H9 (cell line): ENCODE measurements around the gene GALNT4. TPM values are rescaled to one million over a fixed set of nuclear protein-coding genes. Genes with fewer than 3 reads are reported as not detected.

Source experiments
- DNase-seq: peaks from one replicate; pipeline ENCODE4 v3.0.0-alpha.2; 2017
- H2AFZ ChIP-seq: one replicate; pipeline ENCODE4 v1.6.1; 2013; ENCODE audit warnings: mild to moderate bottlenecking, low read length, control low read depth, moderate library complexity
- H2AK5ac ChIP-seq: 2 replicates; pipeline ENCODE4 v1.6.1; 2013; ENCODE audit warnings: low read length, control low read depth, mixed read lengths; ENCODE audit not compliant: insufficient read length
- H2BK120ac ChIP-seq: one replicate; pipeline ENCODE4 v1.6.1; 2013; ENCODE audit warnings: low read depth, mild to moderate bottlenecking, low read length, control low read depth, inconsistent platforms; ENCODE audit not compliant: poor library complexity, severe bottlenecking
- H2BK12ac ChIP-seq: 2 replicates; pipeline ENCODE4 v1.6.1; 2013; ENCODE audit warnings: low read length, control low read depth, mixed read lengths, low read depth; ENCODE audit not compliant: insufficient read length
- H2BK15ac ChIP-seq: 2 replicates; pipeline ENCODE4 v1.6.1; 2013; ENCODE audit warnings: low read depth, low read length, control low read depth
- H2BK20ac ChIP-seq: one replicate; pipeline ENCODE4 v1.6.1; 2013; ENCODE audit warnings: low read depth, mild to moderate bottlenecking, low read length, control low read depth, inconsistent platforms; ENCODE audit not compliant: poor library complexity, severe bottlenecking
- H2BK5ac ChIP-seq: 2 replicates; pipeline ENCODE4 v1.6.1; 2013; ENCODE audit warnings: low read length, control low read depth, mixed read lengths; ENCODE audit not compliant: insufficient read length
- H3K14ac ChIP-seq: 2 replicates; pipeline ENCODE4 v1.6.1; 2013; ENCODE audit warnings: low read length, control low read depth; ENCODE audit not compliant: insufficient read depth
- H3K18ac ChIP-seq: 2 replicates; pipeline ENCODE4 v1.6.1; 2013; ENCODE audit warnings: low read depth, mild to moderate bottlenecking, mixed read lengths, low read length, control low read depth; ENCODE audit not compliant: insufficient read length
- H3K23ac ChIP-seq: 2 replicates; pipeline ENCODE4 v1.6.1; 2013; ENCODE audit warnings: low read length, control low read depth, mixed read lengths, low read depth; ENCODE audit not compliant: insufficient read length
- H3K23me2 ChIP-seq: 2 replicates; pipeline ENCODE4 v1.6.1; 2013; ENCODE audit warnings: low read depth, mild to moderate bottlenecking, mixed read lengths, low read length, control low read depth; ENCODE audit not compliant: insufficient read length, poor library complexity, severe bottlenecking
- H3K27ac ChIP-seq: 2 replicates; pipeline ENCODE4 v1.5.1; 2013; ENCODE audit warnings: low read length, control low read depth, mixed read lengths, low read depth; ENCODE audit not compliant: insufficient read length
- H3K27me3 ChIP-seq: 2 replicates; pipeline ENCODE4 v1.6.1; 2013; ENCODE audit warnings: low read length, control low read depth, inconsistent platforms; ENCODE audit not compliant: insufficient read depth
- H3K4ac ChIP-seq: 2 replicates; pipeline ENCODE4 v1.6.1; 2013; ENCODE audit warnings: low read depth, mild to moderate bottlenecking, control low read depth, inconsistent platforms, low read length, moderate library complexity
- H3K4me1 ChIP-seq: 2 replicates; pipeline ENCODE4 v1.6.1; 2013; ENCODE audit warnings: low read length, control low read depth, inconsistent platforms; ENCODE audit not compliant: insufficient read depth
- H3K4me2 ChIP-seq: 2 replicates; pipeline ENCODE4 v1.6.1; 2013; ENCODE audit warnings: low read length, control low read depth, mixed read lengths; ENCODE audit not compliant: insufficient read length, insufficient read depth
- H3K56ac ChIP-seq: 2 replicates; pipeline ENCODE4 v1.6.1; 2013; ENCODE audit warnings: low read depth, mild to moderate bottlenecking, mixed read lengths, low read length, control low read depth; ENCODE audit not compliant: insufficient read length
- H3K79me1 ChIP-seq: 2 replicates; pipeline ENCODE4 v1.6.1; 2013; ENCODE audit warnings: low read depth, mild to moderate bottlenecking, moderate library complexity, low read length, control low read depth, inconsistent platforms; ENCODE audit not compliant: insufficient read depth, poor library complexity, severe bottlenecking
- H3K79me2 ChIP-seq: 2 replicates; pipeline ENCODE4 v1.6.1; 2013; ENCODE audit warnings: low read length, control low read depth, inconsistent platforms; ENCODE audit not compliant: insufficient read depth
- H3K9ac ChIP-seq: 2 replicates; pipeline ENCODE4 v1.6.1; 2013; ENCODE audit warnings: low read length, control low read depth, mixed read lengths; ENCODE audit not compliant: insufficient read length; ENCODE audit errors: extremely low read depth
- H3K9me3 ChIP-seq: one replicate; pipeline ENCODE4 v1.6.1; 2013; ENCODE audit warnings: low read depth, low read length, inconsistent platforms; ENCODE audit not compliant: control insufficient read depth
- H3T11ph ChIP-seq: one replicate; pipeline ENCODE4 v1.6.1; 2013; ENCODE audit warnings: mild to moderate bottlenecking, low read length, control low read depth, inconsistent platforms
- H4K20me1 ChIP-seq: one replicate; pipeline ENCODE4 v1.6.1; 2013; ENCODE audit not compliant: control insufficient read depth, insufficient read length, insufficient read depth
- H4K5ac ChIP-seq: 2 replicates; pipeline ENCODE4 v1.6.1; 2013; ENCODE audit warnings: low read depth, mild to moderate bottlenecking, mixed read lengths, low read length, control low read depth; ENCODE audit not compliant: insufficient read length
- H4K8ac ChIP-seq: replicated peaks from 2 replicates; pipeline ENCODE4 v1.6.1; 2013; ENCODE audit warnings: low read length, control low read depth, mixed read lengths, low read depth; ENCODE audit not compliant: insufficient read length
- H4K91ac ChIP-seq: 2 replicates; pipeline ENCODE4 v1.6.1; 2013; ENCODE audit warnings: low read depth, mild to moderate bottlenecking, moderate library complexity, mixed read lengths, low read length, control low read depth; ENCODE audit not compliant: insufficient read length
- H3K27ac Mint-ChIP-seq, 3 experiments: 2 replicates in 2 of 3; 3 replicates in 1 of 3; pipeline ENCODE4 v1.8.0; 2020 to 2021; ENCODE audit warnings: mixed read lengths in 3 of 3, mild to moderate bottlenecking in 1 of 3, moderate library complexity in 1 of 3
- H3K27me3 Mint-ChIP-seq: 2 replicates; pipeline ENCODE4 v1.8.0; 2021; ENCODE audit warnings: low read depth, mild to moderate bottlenecking, moderate library complexity, mixed read lengths
- H3K36me3 Mint-ChIP-seq, 3 experiments: 2 replicates in 2 of 3; 3 replicates in 1 of 3; pipeline ENCODE4 v1.8.0; 2020 to 2021; ENCODE audit warnings: low read depth in 3 of 3, mixed read lengths in 3 of 3; ENCODE audit not compliant: insufficient read depth in 1 of 3
- H3K4me1 Mint-ChIP-seq, 2 experiments: 2 replicates each; pipeline ENCODE4 v1.8.0; 2020; ENCODE audit warnings: mixed read lengths in 2 of 2
- H3K4me3 Mint-ChIP-seq, 2 experiments: 2 replicates in 1 of 2; 3 replicates in 1 of 2; pipeline ENCODE4 v1.8.0; 2020 to 2021; ENCODE audit warnings: mild to moderate bottlenecking in 2 of 2, mixed read lengths in 2 of 2, moderate library complexity in 1 of 2
- H3K9me3 Mint-ChIP-seq, 2 experiments: 2 replicates in 1 of 2; 3 replicates in 1 of 2; pipeline ENCODE4 v1.8.0; 2020; ENCODE audit warnings: mild to moderate bottlenecking in 2 of 2, mixed read lengths in 2 of 2, moderate library complexity in 1 of 2
- WGBS: extraction: QIAGEN DNeasy Blood & Tissue Kit; methylation state at CpG from one replicate; pipeline ENCODE4 v1.1.7; 2013; ENCODE audit warnings: missing lambda C conversion rate, low lambda C conversion rate, mixed read lengths; ENCODE audit not compliant: insufficient read length; ENCODE audit errors: extremely low coverage; 5-methylcytosine and 5-hydroxymethylcytosine counted together
- total RNA-seq: library from RNA; stranded (reverse); gene quantifications from 2 replicates; pipeline ENCODE4 v1.2.1, GENCODE V29; 2021
- TF ChIP-seq, protein P1 (sequence below): fragments of 200-600 bp; sonication (generic); conservative IDR thresholded peaks from 3 replicates; pipeline ENCODE4 v1.8.0; 2021; ENCODE audit warnings: antibody characterized with exemption, mild to moderate bottlenecking

The GALNT4 gene
- total RNA-seq, 1 experiment from 2014 or later: 3.1 TPM

GRCh38 chr12:89477633-89478279 is 46.8 kb downstream of the GALNT4 start:
- no peaks in the 10 kb centered on the region for H3K9me3 Mint-ChIP-seq
- no peaks in the 10 kb centered on the region for H3K36me3 Mint-ChIP-seq
- Histone ChIP-seq H3K4me1 (no peaks in the 10 kb centered on the region), H4K8ac (no peak overlapping the region), H3K4ac (no peak overlapping the region), H3K23me2 (no peaks in the 10 kb centered on the region), H3K18ac (no peak overlapping the region), H4K91ac (no peak overlapping the region), H3K14ac (no peak overlapping the region), H3K27ac (no peak overlapping the region), H3K56ac (no peak overlapping the region), H3K79me2 (no peaks in the 10 kb centered on the region), H2BK15ac (no peak overlapping the region), H2AK5ac (no peak overlapping the region), H2BK120ac (no peak overlapping the region), H4K20me1 (no peaks in the 10 kb centered on the region), H2BK20ac (no peak overlapping the region), H4K5ac (no peak overlapping the region), H2BK12ac (no peak overlapping the region), H2AFZ (no peak overlapping the region), H3K9ac (no peak overlapping the region), H3K79me1 (no peaks in the 10 kb centered on the region), H3K9me3 (no peaks in the 10 kb centered on the region), H3K4me2 (no peak overlapping the region), H3K27me3 (no peaks in the 10 kb centered on the region), H3T11ph (no peak overlapping the region), H2BK5ac (no peak overlapping the region), H3K23ac (no peak overlapping the region)
- H3K4me3 Mint-ChIP-seq: no peak overlapping the region
- no CpG with 5 or more reads among the region's 8 CpGs for WGBS
- DNase-seq: no peak
- no peak overlapping the region for H3K27ac Mint-ChIP-seq
- no peaks in the 10 kb centered on the region for H3K4me1 Mint-ChIP-seq
- TF ChIP-seq, protein P1, sequence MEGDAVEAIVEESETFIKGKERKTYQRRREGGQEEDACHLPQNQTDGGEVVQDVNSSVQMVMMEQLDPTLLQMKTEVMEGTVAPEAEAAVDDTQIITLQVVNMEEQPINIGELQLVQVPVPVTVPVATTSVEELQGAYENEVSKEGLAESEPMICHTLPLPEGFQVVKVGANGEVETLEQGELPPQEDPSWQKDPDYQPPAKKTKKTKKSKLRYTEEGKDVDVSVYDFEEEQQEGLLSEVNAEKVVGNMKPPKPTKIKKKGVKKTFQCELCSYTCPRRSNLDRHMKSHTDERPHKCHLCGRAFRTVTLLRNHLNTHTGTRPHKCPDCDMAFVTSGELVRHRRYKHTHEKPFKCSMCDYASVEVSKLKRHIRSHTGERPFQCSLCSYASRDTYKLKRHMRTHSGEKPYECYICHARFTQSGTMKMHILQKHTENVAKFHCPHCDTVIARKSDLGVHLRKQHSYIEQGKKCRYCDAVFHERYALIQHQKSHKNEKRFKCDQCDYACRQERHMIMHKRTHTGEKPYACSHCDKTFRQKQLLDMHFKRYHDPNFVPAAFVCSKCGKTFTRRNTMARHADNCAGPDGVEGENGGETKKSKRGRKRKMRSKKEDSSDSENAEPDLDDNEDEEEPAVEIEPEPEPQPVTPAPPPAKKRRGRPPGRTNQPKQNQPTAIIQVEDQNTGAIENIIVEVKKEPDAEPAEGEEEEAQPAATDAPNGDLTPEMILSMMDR: no peak; the same call in 2 of the 3 replicates
- no peaks in the 10 kb centered on the region for H3K27me3 Mint-ChIP-seq
